Endometrial microvascular endothelial cells (primary cell): ENCODE results near the gene IVD. TPM values are rescaled to one million over a fixed set of nuclear protein-coding genes. Genes with fewer than 3 reads are reported as not detected.

Experiments used
- in situ Hi-C: cut with HindIII; loops from 2 replicates; pipeline ENCODE4 v1.10.0; 2017; ENCODE audit warnings: low sequenced_read_pairs, low pct_unique_long_range_greater_than_20kb; ENCODE audit errors: inconsistent ontology term
- total RNA-seq: library from RNA; depleted of rRNA; stranded (reverse); fragments of >200 nt; gene quantifications from one replicate; pipeline ENCODE4 v1.2.3, GENCODE V29; 2015; ENCODE audit errors: inconsistent ontology term

IVD gene
- total RNA-seq, result 37.2 TPM

DNA sequence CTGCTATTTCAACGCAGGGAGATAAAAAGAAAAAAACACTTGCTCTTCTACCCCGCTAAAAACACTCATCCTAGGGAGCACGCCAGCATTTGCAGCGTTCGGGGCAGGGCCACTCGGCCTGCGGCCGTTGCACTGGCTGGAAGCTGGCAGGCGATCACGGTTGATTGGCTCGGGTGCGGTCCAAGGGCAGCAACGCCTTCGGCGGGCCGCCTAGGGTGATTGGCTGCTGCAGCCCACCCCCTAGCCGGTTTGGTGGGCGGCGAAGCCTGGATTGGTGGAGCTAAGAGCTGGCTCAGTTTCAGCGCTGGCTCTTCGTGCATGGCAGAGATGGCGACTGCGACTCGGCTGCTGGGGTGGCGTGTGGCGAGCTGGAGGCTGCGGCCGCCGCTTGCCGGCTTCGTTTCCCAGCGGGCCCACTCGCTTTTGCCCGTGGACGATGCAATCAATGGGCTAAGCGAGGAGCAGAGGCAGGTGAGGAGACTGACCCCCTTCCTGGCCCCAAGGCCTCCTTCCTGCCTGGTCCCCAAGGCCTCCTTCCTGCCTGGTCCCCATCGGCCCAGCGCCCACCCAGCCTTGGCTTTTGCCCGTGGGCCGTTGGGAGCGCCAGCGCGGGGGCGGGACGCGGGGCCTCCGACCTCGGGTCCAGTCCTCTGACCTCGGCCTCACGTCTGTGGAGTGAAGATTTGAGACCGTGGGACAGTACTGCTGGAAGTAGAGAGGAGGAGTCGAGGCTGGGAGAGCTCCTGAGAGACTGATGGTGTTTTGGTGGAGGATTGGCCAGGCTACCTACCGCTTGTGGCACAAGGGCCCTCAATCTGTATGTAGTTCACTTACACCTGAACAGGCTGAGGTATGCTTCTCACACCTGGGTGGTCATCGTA is at the start of gene IVD:
TSS of gene IVD (plus strand) at position 295 of the 881 bp plus-strand sequence. CDS start at position 328, 33 bp downstream.
- in situ Hi-C loops, result no loop called here

- in situ Hi-C loops, result no loop called here
Measured at GRCh38 chr15:40355976-40356585, 49.5 kb upstream of the IVD start.

GRCh38 chr15:40357246-40357645 is 48.3 kb upstream of the IVD start:
- in situ Hi-C loops, result no loop called here

DNA sequence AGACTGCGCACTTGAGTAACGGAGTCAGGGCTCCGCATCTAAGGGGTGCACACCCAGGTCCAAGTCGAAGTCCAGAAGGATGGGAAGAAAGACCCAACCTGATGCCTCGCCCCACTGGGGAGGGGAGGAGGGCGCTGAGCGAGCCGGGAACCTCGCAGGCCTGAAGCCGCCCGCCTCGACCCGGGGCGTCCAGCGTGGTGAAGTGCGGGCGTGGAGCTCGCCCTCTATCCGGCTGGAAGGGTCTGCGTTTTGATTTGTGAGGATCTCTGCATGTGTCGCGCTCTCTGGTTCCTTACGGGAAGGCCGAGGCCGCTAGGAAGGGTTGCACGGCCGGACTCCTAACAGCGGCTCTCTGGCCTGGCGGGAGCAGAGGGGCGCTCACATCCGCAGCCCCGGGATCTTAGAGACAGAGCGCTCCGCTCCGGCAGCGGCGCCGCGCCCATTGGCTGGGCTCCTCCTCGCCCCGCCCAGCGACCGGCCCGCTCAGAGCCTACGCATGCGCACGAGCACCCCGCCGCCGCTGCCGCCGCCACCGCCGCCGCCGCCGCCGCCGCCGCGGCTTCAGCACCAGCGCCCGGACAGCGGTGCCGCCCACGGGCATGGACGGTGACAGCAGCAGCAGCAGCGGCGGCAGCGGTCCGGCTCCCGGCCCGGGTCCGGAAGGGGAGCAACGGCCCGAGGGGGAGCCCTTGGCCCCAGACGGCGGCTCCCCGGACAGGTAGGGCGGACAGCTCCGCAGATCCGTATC is 47.7 kb upstream of the IVD start, which contains the start of gene DISP2:
TSS of gene DISP2 (plus strand) at position 497 of the 748 bp plus-strand sequence. CDS start at position 600, 103 bp downstream.
- in situ Hi-C loops, result no loop called here

- in situ Hi-C loops, result no loop called here
Measured at GRCh38 chr15:40358471-40359353, 46.9 kb upstream of the IVD start.

GRCh38 chr15:40360015-40360414 is 45.6 kb upstream of the IVD start:
- in situ Hi-C loops, result no loop called here

GRCh38 chr15:40361640-40362039 is 44.0 kb upstream of the IVD start:
- in situ Hi-C loops, result no loop called here

GRCh38 chr15:40363611-40364010 is 42.0 kb upstream of the IVD start:
- in situ Hi-C loops, result no loop called here

GRCh38 chr15:40364251-40364650 is 41.3 kb upstream of the IVD start:
- in situ Hi-C loops, result no loop called here

DNA sequence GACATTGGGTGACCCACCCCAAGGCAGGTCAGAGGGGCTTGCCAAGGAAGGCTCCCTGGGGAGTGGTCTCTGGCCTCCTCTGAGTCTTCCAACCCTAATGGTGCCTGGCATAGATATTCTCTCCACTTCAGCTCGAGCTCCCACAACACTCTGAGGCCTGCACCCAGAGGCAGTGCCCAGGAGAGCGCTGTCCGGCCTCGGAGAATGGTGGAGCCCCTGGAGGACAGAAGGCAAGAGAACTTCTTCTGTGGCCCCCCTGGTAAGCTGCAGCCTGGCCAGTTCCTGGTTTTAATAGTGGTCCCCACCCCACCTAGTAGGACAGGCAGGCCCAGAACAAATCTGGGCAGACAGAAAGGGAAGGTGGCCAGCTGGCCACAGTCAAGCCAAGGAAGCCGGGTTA is 40.6 kb upstream of the IVD start:
- in situ Hi-C loops, result no loop called here

- in situ Hi-C loops, result no loop called here
Measured at GRCh38 chr15:40365624-40366456, 39.8 kb upstream of the IVD start.

DNA sequence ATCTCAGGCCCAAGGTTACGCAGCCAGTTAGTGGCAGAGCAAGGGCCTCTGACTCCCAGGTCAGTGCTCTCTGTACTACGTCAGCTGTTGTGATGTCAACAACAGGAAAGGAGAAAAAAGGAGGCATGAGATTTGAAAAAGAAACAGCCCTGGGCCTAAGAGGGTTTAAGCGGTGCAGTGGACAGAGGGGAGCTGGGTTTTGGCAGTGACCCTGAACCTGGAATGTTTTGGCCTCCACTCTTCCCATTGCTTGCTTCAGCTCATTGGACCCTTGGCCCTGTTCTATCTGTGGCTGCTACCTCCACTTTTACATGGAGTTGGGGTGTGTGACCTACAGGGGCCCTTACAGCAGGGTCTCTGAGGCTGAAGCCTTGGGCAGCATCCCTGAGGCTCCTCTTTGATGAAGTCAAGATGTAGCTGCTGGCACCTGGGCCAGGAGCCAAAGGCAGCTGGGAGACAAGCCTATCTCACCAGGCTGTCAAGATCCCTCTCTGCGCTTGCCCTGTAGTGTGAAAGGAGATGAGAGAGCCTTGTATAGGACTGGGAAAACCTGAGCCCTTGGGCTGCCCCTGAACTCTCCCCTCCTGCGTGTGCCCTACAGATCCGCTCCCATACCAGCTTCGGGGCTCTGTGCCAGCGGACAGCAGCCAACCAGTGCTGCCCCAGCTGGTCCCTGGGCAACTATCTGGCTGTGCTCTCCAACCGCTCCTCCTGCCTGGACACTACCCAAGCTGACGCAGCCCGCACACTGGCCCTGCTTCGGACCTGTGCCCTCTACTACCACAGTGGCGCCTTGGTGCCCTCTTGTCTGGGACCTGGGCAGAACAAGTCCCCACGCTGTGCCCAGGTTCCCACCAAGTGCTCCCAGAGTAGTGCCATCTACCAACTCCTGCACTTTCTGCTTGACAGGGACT is 38.9 kb upstream of the IVD start:
- in situ Hi-C loops, result no loop called here

DNA sequence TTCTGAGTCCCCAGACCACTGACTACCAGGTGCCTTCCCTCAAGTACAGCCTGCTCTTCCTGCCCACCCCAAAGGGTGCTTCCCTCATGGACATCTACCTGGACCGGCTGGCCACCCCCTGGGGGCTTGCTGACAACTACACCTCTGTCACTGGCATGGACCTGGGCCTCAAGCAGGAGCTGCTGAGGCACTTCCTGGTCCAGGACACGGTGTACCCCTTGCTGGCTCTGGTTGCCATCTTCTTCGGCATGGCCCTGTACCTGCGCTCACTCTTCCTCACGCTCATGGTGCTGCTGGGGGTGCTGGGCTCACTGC is 38.3 kb upstream of the IVD start:
- in situ Hi-C loops, result no loop called here

DNA sequence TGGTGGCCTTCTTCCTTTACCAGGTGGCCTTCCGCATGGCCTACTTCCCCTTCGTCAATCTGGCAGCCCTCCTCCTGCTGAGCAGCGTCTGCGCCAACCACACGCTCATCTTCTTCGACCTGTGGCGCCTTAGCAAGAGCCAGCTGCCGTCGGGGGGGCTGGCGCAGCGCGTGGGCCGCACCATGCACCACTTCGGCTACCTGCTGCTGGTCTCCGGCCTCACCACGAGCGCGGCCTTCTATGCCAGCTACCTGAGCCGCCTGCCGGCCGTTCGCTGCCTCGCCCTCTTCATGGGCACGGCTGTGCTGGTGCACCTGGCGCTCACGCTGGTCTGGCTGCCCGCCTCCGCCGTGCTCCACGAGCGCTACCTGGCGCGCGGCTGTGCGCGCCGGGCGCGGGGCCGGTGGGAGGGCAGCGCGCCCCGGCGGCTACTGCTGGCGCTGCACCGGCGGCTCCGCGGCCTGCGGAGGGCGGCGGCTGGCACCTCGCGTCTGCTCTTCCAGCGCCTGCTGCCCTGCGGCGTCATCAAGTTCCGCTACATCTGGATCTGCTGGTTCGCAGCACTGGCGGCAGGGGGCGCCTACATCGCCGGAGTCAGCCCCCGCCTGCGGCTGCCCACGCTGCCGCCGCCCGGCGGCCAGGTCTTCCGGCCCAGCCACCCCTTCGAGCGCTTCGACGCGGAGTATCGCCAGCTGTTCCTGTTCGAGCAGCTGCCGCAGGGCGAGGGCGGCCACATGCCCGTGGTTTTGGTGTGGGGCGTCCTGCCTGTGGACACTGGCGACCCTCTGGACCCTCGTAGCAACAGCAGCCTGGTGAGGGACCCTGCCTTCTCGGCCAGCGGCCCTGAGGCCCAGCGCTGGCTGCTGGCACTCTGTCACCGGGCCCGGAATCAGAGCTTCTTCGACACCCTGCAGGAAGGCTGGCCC is 37.6 kb upstream of the IVD start:
- in situ Hi-C loops, result no loop called here

DNA sequence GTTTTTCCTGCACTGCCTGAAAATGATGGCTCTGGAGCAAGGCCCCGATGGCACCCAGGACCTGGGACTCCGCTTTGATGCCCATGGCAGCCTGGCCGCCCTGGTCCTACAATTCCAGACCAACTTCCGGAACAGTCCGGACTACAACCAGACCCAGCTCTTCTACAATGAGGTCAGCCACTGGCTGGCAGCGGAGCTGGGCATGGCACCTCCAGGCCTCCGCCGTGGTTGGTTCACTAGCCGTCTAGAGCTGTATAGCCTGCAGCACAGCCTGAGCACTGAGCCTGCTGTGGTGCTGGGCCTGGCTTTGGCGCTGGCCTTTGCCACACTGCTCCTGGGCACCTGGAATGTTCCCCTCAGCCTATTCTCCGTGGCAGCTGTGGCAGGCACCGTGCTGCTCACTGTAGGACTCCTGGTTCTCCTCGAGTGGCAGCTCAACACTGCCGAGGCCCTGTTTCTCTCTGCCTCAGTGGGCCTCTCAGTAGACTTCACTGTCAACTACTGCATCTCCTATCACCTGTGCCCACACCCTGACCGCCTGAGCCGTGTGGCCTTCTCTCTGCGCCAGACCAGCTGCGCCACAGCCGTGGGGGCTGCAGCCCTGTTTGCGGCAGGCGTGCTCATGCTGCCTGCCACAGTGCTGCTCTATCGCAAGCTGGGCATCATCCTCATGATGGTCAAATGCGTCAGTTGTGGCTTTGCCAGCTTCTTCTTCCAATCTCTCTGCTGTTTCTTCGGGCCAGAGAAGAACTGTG is 36.7 kb upstream of the IVD start:
- in situ Hi-C loops, result no loop called here
